Neural progenitor cell (in vitro differentiated cells): ENCODE data around the gene ENOX2.
"Not testable (repeated sequence)": the region's sequence is repeated elsewhere in the genome, so short reads cannot be mapped to it uniquely, and the experiment has no call there.

Experiments used
- EZH2 ChIP-seq: fragments of 200-600 bp; sonication (generic); IDR thresholded peaks from 2 replicates; pipeline ENCODE4 v1.6.1; 2017; ENCODE audit warnings: antibody characterized with exemption, mild to moderate bottlenecking, moderate library complexity
- TF ChIP-seq, protein P1 (sequence below): fragments of 200-600 bp; sonication (generic); IDR thresholded peaks from 2 replicates; pipeline ENCODE4 v1.5.1; 2017; ENCODE audit warnings: antibody characterized with exemption, mild to moderate bottlenecking

DNA sequence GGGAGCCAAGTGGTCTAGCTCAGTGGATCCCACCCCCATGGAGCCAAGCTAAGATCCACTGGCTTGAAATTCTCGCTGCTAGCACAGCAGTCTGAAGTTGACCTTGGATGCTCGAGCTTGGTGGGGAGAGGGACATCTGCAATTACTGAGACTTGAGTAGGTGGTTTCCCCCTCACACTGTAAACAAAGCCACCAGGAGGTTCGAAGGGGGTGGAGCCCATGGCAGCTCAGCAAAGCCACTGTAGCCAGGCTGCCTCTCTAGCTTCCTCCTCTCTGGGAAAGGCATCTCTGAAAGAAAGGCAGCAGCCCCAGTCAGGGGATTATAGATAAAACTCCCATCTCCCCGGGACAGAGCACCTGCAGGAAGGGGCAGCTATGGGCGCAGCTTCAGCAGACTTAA lies 89.1 kb downstream of the ENOX2 start:
- TF ChIP-seq, protein P1, sequence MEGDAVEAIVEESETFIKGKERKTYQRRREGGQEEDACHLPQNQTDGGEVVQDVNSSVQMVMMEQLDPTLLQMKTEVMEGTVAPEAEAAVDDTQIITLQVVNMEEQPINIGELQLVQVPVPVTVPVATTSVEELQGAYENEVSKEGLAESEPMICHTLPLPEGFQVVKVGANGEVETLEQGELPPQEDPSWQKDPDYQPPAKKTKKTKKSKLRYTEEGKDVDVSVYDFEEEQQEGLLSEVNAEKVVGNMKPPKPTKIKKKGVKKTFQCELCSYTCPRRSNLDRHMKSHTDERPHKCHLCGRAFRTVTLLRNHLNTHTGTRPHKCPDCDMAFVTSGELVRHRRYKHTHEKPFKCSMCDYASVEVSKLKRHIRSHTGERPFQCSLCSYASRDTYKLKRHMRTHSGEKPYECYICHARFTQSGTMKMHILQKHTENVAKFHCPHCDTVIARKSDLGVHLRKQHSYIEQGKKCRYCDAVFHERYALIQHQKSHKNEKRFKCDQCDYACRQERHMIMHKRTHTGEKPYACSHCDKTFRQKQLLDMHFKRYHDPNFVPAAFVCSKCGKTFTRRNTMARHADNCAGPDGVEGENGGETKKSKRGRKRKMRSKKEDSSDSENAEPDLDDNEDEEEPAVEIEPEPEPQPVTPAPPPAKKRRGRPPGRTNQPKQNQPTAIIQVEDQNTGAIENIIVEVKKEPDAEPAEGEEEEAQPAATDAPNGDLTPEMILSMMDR = not testable (repeated sequence)
- not testable (repeated sequence) for TF ChIP-seq EZH2
